ENCODE results near the gene DMAP1.

DNA sequence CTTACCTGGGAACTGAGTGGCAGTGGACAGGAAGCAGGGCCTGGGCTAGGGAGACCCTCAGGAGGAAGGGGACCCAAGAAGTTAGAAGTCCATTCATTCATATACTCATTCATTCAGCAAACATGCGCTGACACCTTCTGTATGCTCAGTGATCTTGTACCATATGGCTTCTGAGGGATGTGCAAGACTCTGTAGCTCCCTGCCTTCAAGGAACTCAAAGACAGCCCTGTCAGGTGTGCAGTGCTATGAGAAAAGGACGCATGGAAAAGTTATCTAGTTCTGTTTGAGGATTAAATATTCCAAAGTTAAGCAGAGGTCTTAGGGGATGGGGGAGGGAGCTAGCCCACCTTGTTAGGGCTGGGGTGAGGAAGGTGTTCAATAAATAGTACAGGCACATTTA, 12.5 kb downstream of the DMAP1 start:
- no peak for TF ChIP-seq CTCF (IDR thresholded peaks at IDR 0.05; ENCODE audit: low read depth, low read length)
- no peak for TF ChIP-seq EZH2phosphoT487 (IDR thresholded peaks at IDR 0.05; ENCODE audit: low read depth)

Measured in OCI-LY3 (cell line).